GM19463 (cell line): ENCODE data around the gene SLC44A3.

ENCODE experiments used
- ATAC-seq: cut with Tn5 transposase; IDR thresholded peaks from one replicate; pipeline ENCODE4 v1.9.1; 2021; ENCODE audit warnings: mild to moderate bottlenecking, moderate library complexity; ENCODE audit not compliant: unreplicated experiment

SLC44A3 gene, protein sequence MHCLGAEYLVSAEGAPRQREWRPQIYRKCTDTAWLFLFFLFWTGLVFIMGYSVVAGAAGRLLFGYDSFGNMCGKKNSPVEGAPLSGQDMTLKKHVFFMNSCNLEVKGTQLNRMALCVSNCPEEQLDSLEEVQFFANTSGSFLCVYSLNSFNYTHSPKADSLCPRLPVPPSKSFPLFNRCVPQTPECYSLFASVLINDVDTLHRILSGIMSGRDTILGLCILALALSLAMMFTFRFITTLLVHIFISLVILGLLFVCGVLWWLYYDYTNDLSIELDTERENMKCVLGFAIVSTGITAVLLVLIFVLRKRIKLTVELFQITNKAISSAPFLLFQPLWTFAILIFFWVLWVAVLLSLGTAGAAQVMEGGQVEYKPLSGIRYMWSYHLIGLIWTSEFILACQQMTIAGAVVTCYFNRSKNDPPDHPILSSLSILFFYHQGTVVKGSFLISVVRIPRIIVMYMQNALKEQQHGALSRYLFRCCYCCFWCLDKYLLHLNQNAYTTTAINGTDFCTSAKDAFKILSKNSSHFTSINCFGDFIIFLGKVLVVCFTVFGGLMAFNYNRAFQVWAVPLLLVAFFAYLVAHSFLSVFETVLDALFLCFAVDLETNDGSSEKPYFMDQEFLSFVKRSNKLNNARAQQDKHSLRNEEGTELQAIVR

DNA sequence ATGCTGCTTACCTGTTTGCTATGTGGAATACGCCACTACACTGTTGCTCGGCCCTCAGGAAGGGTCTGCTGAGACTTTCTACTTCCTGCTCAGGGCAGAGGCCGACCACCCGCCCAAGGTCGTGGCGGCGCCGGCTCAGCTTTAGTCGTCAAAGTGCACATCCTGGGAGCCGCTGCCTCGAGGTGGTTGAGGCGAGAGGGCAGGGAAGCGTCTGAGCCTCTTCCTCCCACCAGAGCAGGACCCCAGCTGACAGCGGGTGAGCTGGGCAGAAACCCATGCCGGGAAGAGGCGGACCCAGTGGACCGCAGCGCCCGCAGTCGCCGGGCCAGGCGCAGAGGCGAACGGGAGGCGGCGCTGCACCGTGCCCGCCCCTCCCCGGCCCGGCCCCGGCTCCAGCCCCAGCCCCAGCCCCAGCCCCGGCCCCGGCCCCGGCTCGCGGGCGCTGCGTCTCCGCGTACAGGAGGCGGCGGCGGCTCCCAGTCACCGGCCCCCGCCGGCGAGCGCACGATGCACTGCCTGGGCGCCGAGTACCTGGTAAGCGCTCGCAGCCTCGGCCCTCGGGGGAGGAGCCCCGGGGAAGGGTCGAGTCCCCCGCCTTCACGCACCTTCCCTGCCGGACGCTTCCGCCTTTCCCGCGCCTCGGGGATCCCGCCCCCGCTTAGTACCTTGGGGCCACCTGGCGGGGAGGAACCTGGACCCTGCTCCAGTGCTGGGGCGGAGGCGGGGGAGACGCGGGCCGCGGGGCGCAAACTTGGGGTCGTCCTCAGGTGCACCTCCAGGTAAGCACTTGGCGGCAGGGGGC is at the start of gene SLC44A3:
SLC44A3 (plus strand) TSS at position 413 of the 802 bp plus-strand sequence; CDS start at position 508, 95 bp downstream.
- no peak for ATAC-seq

DNA sequence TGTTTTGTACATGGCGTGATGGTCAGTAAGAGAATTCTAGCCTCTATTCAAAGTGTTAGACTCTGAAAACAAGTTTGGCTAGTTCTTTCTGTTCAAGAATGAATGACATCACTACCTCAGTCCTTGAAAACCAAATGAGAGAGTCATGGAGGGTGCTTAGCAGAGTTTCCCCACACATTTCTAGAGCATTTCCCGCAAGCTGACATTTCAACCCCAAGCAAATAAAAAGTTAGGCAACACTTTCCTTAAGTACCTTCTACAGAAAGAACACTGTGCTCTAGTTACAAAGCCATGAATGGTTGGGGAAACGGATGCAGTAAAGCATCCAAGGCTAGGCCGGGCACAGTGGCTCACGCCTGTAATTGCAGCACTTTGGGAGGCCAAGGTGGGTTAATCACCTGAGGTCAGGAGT is 47.9 kb upstream of the SLC44A3 start:
- no peak for ATAC-seq

DNA sequence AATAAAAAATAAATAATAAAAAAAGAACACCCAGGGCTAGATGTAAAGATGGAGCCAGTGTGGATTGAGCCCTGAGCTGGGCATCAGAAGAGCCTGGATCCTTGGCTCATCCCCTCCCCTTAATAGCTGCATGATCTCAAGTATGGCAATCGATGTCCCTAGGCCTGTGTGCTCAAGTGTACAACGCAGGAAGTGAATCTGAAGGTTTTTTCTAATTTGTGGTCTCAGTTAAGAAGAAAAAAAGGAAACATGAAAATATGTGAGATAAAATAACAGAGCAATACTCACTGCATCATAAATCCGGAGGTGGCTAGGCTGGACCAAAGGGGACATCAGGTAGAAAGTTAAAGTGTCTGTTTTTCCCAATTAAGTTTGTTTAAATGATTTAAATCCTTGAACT is 47.3 kb upstream of the SLC44A3 start:
- ATAC-seq, result no peak

DNA sequence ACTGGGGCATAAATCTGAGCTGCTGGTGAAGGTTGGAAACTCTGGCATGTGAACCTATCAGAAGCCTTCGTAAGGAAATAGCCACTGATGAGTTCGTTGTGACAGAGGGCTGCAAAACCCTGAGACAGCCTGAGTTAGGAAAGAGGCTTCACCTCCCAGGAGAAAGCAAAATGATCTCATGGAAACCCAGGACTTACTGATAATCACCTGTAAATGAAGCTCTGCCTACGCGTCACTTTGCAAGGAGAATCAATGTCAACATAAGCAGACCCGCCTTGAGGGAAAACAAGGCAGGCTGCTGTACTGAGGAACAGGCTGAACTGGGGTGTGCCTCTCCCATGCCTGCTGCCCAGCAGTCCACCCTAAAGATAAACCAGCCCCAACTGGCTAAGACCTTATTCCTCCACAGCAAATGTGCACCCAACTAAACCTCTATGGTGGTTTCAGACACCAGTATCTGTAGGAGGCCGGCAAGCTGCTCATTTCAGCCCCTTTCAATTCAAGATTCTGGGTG is 46.8 kb upstream of the SLC44A3 start:
- no peak for ATAC-seq

DNA sequence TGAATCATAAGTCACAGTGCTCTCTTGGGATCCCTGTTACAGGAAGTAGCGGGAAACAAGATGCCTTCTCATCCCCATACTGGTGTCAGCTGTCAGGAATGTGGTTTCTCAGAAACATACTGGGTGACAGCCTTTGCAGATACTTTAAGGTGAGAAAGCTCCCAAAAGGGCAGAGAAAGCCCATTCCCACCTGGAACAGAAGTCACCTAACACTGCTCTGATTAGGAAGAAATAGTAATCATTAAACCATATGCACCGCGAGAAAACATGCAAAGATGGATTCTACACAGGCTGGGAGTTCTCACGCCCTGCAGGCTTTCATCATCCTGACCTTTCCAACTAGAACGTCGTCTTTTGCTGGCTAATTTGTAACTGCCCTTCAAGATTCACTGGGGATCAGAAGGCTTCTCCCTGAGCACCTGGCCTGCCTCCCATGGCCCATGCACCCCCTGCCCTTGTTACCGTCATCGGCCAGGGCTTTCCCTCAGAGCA is 46.2 kb upstream of the SLC44A3 start:
- ATAC-seq, result no peak

DNA sequence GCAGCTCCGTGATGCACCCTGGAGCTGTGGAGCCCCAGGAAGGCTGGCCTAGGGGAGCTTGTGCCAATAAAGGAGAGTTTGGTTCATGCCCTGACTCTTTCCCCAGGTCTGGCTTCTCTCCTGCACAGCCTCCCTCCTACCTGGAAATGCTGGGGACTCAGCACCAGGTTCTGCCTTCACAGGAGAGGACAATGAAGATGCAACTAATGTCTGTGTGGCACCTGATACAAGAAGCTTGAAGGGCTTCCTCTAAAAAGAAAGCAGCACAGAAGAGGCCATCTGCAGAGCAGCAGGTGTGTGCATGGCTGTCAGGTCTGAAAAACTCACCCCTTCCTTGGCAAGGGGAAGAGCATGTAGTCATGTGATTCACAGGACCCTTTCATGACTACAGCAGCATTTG is 43.7 kb upstream of the SLC44A3 start:
- no peak for ATAC-seq

DNA sequence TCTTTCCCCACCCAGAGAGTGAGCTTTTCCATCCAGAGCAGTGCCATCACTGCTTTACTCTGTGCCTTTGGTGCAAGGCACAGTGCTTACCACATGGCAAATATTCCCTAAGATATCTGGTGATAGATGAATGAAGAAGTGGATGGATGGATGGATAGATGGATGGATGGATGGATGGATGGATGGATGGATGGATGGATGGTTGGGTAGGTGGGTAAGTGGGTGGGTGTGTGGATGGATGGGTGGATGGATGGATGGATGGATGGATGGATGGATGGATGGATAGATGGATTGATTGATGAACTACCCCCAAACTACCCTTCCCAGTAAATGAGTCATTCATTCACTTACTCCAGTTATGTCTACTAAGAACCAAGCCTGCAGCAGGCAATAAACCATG is 42.9 kb upstream of the SLC44A3 start:
- no peak for ATAC-seq

DNA sequence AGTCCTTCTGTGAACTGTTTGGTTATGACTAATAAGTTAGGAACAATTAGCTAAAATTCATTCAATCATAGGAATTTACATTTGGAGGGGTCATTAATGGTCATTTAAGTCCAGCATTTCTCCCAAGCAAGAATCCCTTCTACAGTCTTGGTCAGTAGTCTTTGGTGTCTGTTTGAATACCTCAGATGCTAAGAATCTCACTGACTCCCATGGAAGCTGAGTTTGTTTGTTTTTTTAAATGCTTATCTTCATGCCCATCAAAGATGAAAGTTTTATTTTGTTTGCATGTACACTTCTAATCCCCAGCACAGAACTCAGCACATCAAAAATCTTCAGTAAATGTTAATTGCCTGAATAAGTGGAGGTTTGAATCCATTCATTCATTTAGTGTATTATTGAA is 41.3 kb upstream of the SLC44A3 start:
- no peak for ATAC-seq

DNA sequence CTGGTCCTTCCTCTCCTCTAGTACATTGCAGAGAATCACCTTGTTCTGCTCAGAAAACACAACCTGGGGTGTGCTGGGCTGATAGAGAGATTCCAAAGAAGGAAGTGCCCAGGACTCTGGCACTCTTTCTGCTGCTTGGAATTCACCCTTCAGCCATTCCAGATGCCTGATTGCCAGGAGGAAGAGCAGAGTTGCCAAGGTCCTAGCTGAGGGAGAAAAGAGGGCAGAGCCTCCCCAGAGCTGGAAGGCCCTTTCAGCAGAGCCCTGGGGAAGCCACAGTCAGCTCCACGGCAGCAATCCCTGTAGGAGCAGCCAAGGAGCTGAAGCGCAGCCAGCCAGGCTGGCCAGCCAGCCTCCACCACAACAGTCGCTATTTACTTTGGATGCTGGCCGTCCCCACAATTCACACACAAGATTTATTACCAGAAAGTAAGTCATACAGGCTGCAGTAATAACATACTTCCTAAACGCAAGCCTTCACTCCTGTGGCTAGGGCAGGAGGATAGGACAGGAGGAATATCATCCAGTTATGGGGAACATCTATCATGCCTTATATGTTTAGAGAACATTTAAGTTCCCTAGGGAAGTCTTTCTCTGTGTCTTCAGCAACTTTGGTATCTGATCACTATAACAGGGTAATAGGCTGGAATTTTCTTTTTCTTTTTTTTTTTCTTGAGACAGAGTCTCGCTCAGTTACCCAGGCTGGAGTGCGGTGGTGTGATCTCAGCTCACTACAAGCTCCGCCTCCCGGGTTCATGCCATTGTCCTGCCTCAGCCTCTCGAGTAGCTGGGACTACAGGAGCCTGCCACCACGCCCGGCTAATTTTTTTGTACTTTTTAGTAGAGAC is 36.6 kb upstream of the SLC44A3 start:
- no peak for ATAC-seq

DNA sequence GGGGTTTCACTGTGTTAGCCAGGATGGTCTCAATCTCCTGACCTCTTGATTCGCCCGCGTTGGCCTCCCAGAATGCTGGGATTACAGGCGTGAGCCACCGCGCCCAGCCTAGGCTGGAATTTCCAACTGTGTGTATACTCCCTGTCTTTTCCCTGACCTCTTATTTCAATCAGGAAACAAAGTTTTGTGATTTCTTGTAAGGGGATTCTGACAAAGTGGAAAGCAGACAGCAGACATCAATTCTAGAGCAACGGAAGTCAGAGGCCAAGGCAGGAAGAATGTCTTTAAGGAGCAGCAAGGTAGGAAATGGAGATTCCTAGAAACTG is 36.0 kb upstream of the SLC44A3 start:
- no peak for ATAC-seq

DNA sequence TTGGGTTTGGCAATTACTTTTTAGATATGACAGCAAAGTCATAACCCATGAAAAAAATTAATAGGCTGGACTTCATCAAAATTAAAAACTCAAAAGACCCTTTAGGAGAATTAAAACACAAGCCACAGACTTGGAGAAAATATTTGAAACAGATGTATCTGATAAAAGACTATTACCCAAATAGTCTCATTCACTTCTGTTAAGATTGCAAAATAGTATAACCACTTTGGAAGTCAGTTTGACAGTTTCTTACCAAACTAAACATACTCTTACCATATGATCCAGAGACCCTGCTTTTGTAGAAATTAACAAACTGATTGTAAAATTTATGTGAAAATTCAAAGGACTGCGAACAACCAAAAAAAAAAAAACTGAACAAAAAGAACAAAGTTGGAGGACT is 32.5 kb upstream of the SLC44A3 start:
- ATAC-seq, result no peak

DNA sequence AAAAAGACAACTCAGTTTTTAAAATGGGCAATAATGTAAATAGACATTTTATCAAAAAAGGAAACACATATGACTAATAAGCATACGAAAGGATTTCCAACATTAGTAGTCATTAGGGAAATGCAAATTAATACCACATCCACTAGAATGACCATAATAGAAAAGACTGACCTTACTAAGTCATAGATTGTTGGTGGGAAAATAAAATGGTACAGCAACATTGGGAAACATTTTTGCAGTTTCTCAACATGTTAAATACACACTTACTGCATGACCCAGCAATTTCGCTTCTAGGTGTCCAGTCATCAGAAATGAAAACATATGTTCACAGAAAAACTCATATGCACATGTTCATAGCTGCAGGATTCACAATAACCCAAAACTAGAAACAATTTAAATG is 29.9 kb upstream of the SLC44A3 start:
- ATAC-seq, result no peak

DNA sequence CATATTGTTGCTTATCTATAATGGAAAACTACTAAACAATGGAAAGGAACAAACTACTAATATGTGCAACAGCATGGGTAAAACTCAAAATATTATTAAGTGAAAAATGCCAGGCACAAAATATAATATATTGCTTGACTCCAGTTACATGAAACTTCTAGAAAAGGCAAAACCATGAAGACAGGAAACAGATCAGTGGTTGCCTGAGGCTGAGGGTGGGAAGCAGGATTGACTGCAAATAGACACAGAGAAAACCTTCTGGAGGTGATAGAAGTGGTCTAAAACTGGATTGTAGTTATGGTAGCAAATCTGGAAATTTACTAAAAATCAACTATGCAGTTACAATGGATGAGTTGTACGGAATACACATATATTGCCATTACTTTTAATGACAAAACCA is 29.5 kb upstream of the SLC44A3 start:
- no peak for ATAC-seq

DNA sequence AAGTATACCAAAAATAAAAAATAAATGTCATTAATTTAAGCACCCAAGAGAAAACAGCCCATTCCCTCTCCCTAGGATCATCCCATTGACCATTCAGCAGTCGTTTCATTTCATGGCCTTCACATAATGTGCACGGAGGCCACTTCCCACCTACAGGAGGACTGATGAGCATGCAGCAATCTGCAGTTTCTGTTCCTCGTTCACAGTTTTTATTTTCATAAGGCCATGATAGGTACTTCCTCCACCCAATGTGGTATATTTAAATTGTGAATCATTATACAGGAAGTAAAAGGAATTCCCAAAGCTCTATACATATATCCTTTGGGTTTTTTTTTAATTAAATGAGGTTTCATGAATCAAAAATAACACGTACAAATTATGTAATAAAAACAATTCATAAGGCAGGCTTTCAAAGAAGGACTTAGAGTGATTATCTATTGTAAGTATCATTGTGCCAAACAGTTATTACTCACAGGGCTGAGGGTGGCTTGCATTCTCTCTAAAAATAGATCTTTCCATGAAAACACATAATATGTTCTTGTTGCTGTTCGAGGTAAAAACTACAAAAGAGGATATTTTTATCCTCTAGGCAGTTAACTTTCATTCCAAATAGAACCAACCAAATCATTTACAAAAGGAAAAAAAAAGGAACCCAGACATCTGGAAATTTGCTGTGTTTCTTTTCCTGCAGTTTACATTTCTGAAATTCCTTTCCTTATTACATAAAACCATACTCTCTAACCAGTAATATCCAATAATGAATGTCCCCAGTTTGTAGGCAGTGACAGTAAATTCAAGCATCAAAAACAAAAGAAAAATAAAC is 27.5 kb upstream of the SLC44A3 start:
- peak; percentile 97 for ATAC-seq

DNA sequence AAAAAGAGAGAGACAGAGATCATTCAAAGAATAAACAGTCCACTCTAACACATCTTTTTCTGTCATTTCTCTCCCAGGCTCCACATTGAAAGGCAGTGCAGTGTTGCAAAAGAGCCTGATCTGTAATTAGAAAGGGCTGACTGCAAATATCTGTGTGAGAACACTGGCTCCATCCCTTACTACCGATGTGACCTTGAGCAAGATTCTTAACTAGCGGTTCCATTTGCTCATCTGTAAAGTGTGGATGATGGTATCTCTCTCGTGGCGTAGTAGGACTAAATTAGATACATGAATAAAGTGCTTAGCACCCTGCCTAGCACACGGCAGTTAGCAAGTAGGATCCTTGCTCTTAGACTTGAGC is 26.9 kb upstream of the SLC44A3 start:
- ATAC-seq, result no peak

DNA sequence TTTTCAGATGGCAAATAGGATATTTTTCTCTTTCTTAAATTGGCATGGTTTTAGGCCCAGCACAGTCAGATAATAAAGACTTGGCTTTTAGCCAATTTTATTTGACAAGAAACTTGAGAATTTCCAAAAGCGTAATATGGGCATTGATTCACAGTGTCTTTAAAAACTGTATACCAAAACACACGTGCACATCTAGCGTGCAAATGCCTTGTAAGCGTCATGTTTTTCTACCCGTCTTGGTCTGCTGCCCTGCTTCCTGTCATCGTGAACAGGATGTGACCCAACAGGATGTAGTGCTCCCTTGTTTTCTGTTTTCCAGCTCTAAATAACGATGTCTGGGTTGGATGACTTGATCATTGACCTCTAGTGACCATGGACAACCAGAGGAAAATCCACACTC is 24.7 kb upstream of the SLC44A3 start:
- ATAC-seq, result peak; percentile 34

DNA sequence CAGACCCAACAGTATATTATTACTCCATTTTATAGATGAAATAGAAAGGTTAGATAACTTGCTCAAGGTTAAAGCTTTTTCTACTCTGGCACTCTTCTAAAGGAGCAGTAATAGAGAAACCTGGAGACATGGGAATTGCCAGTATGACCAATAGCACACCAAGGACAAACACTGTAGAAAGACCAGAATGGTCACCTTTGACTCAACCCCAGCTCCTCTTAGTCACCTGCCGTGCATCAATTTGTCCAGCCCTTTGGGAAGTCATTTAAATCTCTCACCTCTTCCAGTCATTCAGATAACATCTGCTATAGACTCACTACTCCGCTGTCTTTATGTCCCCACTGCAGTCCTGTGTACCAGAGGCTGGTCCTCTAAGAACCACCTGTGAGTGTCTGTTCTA is 23.9 kb upstream of the SLC44A3 start:
- ATAC-seq, result no peak

DNA sequence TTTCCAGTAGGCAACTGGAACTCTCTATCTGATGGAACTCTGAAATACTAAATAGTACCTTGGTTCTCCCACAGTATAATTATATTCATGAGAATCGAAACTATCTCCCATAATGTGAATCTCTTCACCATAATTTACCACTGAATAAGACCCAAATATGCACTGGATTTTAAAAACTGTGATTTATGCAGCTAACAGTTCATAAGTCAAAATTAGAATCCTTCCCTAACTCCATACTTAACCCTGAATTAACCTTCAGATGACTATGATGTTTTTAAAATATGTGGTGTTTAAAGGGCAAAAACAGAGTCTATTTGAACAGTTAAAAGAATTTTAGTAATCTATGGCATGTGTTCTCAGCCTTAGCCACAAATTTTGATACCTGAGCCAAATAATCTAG is 22.9 kb upstream of the SLC44A3 start:
- ATAC-seq, result no peak

DNA sequence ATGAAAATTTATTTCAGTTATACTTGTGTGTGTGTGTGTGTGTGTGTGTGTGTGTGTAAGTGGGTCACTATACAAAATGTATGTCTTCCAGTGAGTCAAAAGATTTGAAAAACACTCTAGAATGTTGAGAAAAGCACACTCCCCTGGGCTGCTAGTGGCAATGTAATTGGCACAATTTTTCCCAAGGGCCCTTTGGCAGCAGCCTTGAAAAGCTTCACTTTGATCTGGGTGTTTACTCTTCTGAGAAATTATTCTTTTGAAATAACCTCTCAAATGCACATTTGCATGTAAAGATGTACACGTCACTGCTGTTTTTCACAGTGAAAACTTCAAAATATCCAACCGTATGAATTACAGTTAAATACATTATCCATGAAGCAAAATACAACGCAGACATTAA is 22.1 kb upstream of the SLC44A3 start:
- ATAC-seq, result no peak

DNA sequence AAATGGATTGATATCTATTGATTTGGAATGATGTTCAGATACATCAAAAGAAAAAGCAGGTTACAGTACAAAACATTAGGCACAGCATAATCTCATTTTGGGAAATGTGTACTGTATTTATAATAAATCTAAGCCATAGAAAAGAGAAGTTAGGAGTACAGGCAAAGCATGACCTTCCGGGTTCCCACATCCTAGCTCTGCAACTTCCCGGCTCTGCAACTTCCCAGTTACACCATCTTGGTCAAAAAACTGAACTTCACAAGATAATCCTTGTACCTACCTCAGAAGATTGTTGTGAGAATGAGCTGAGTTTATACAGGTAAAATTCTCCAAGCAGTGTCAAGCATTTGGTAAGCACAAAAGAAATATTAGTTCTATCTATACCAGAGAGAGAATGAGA is 21.7 kb upstream of the SLC44A3 start:
- ATAC-seq, result no peak
